Cardiac muscle cell (in vitro differentiated cells and primary cell): ENCODE data around the gene EFHD1. TPM values are rescaled to one million over a fixed set of nuclear protein-coding genes. Genes with fewer than 3 reads are reported as not detected.

Source experiments
- DNase-seq, 2 donors: peaks; one replicate each; pipeline versions ENCODE4 v3.0.0 to v3.0.0-alpha.2; 2010 to 2017; ENCODE audit warnings: low read depth in 1 of 2, low spot score in 1 of 2
- H3K27ac ChIP-seq: fragments of 200-600 bp; sonication (generic); 2 replicates; pipeline ENCODE4 v1.5.1; 2016
- H3K27me3 ChIP-seq: fragments of 200-600 bp; sonication (generic); 2 replicates; pipeline ENCODE4 v1.6.0; 2016; ENCODE audit warnings: control low read depth
- H3K36me3 ChIP-seq: fragments of 200-600 bp; sonication (generic); 2 replicates; pipeline ENCODE4 v1.5.1; 2016; ENCODE audit warnings: control low read depth
- H3K4me1 ChIP-seq: fragments of 200-600 bp; sonication (generic); 2 replicates; pipeline ENCODE4 v1.8.1; 2017; ENCODE audit warnings: low read depth, mild to moderate bottlenecking, mixed run types
- H3K4me3 ChIP-seq: fragments of 200-600 bp; sonication (generic); 2 replicates; pipeline ENCODE4 v1.5.1; 2016; ENCODE audit warnings: mild to moderate bottlenecking
- H3K9me3 ChIP-seq: fragments of 200-600 bp; sonication (generic); 2 replicates; pipeline ENCODE4 v1.5.1; 2017; ENCODE audit warnings: low read depth, mild to moderate bottlenecking, control low read depth
- CTCF ChIP-seq: IDR thresholded peaks from 2 replicates; pipeline ENCODE4 v1.5.1; 2012; ENCODE audit warnings: low read depth, mild to moderate bottlenecking, low read length
- polyA plus RNA-seq: library from polyadenylated mRNA; unstranded; fragments of >200 nt; fragmentation: Nextera tagmentation; extraction: Ambion mirVana; gene quantifications from 2 replicates; pipeline ENCODE4 v1.2.1, GENCODE V29; 2016
- total RNA-seq: library from RNA; depleted of rRNA; stranded (reverse); fragments of >200 nt; gene quantifications from 2 replicates; pipeline ENCODE4 v1.2.3, GENCODE V29; 2016

EFHD1 gene
- total and polyA plus RNA-seq, 2 experiments from 2014 or later: 8.0 to 12.4 TPM

DNA sequence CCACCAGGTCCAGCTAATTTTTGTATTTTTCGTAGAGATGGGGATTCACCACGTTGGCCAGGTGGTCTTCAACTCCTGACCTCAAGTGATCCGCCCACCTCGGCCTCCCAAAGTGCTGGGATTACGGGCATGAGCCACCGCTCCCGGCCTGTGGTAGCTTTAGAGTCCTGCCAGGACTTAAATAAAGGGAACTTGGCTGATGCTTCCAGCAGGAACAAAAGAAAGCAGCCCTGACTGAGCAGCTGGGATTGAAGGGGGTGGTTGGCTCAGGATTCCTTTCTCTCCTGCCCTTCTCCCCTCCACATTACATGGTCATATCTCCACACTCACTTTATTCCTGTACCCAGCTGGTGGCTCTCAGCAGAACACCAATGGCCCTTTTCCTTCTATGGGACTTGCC lies 20.0 kb downstream of the EFHD1 start:
- Histone ChIP-seq H3K27ac (no peak overlapping the region), H3K27me3 (no peaks in the 10 kb centered on the region), H3K4me1 (no peaks in the 10 kb centered on the region), H3K9me3 (no peaks in the 10 kb centered on the region), H3K4me3 (no peak overlapping the region), H3K36me3 (no peaks in the 10 kb centered on the region)
- TF ChIP-seq CTCF: no peak
- no peak for DNase-seq

DNA sequence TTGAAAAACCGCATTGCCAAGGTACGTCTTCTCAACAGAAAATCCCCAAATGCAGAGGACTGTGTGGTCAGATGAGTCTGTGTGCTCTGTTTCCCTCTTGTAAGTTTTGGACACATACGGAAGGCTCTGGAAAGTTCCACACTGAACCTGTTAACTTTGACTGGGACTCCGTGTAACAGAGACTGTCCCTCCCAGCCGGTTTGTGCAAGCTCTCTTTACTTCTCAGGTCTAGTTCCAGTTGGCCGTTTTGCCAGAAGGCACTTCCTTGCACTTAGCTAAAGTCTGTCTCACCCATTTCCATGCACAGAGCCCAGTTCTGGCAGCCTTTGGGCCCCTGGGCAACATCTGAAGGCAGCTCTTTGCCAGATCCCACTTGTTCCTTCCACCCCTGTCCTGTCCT lies 22.0 kb downstream of the EFHD1 start:
- no peak for TF ChIP-seq CTCF
- Histone ChIP-seq H3K27me3 (no peaks in the 10 kb centered on the region), H3K4me1 (no peaks in the 10 kb centered on the region), H3K9me3 (no peaks in the 10 kb centered on the region), H3K4me3 (no peak overlapping the region), H3K27ac (no peak overlapping the region), H3K36me3 (no peaks in the 10 kb centered on the region)
- DNase-seq: no peak

DNA sequence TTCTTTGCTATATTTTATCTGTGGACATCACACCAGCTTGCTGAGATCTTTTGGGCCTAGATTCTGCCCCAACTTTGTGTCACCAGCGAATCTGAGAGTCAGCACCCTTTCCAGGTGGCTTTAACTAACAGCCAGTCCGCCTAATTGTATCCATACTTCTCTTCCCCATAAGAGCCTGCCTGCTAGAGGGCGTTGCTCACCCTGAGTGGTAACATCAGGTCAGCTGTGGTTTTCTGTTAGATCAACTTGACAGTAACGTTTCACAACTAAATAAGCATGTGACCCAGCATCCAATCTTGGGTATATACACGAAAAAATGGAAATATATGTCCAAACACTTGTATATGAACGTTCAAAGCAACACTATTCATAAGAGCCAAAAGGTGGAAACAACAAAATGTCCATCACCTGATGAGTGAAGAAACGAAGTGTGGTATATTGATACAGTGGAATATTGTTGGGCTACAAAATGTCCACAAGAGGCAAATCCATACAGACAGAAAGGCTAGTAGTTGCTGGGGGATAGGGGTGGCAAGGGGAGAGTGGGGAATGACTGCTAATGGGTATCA lies 24.9 kb downstream of the EFHD1 start:
- Histone ChIP-seq H3K9me3 (no peaks in the 10 kb centered on the region), H3K4me1 (no peaks in the 10 kb centered on the region), H3K27me3 (no peaks in the 10 kb centered on the region), H3K36me3 (no peaks in the 10 kb centered on the region), H3K27ac (no peak overlapping the region), H3K4me3 (no peak overlapping the region)
- TF ChIP-seq CTCF: peak; percentile 31
- peak; percentile 18 to 46 for DNase-seq

DNA sequence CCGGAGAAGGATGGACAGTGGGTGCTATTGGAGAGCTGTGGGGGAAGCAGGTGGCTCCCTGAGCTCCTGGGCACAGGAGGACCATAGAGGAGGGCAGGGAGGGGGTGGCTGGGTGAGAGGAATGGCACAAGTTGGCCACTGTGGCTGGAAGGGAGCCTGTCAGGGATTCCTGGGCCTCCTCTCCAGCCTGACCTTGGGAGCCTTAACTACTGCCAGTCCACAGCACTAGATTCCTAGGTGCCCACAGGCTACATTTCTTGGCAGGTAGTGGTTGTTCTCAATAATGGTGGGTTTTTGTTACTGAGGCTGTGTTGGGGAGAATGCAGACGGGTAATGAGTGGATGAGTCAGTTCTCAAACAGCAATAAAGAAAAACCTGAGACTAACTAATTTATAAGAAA lies 26.0 kb downstream of the EFHD1 start:
- no peaks in the 10 kb centered on the region for H3K9me3 ChIP-seq
- H3K36me3 ChIP-seq: no peaks in the 10 kb centered on the region
- H3K4me1 ChIP-seq: no peaks in the 10 kb centered on the region
- DNase-seq: no peak
- no peak overlapping the region for H3K4me3 ChIP-seq
- no peak for TF ChIP-seq CTCF
- H3K27ac ChIP-seq: no peak overlapping the region
- H3K27me3 ChIP-seq: no peaks in the 10 kb centered on the region

- H3K4me3 ChIP-seq: no peak overlapping the region
- H3K27me3 ChIP-seq: no peaks in the 10 kb centered on the region
- no peaks in the 10 kb centered on the region for H3K4me1 ChIP-seq
- no peaks in the 10 kb centered on the region for H3K36me3 ChIP-seq
- H3K27ac ChIP-seq: no peak overlapping the region
- no peak for DNase-seq
- no peaks in the 10 kb centered on the region for H3K9me3 ChIP-seq
- TF ChIP-seq CTCF: no peak
Measured at GRCh38 chr2:232662486-232663260, 29.3 kb downstream of the EFHD1 start.
